Tibial nerve (tissue), 3 donors: ENCODE data around the gene SPATA6L.

Experiments
- POLR2A ChIP-seq, 2 donors: fragments of 450-650 bp; IDR thresholded peaks; one replicate each; pipeline ENCODE4 v1.6.1; 2017; ENCODE audit warnings: antibody characterized with exemption in 2 of 2, mild to moderate bottlenecking in 2 of 2, moderate library complexity in 2 of 2
- TF ChIP-seq, protein P1 (sequence below), 5 experiments: fragments of 200-600 bp in 3 of 5; fragments of 450-650 bp in 2 of 5; sonication (generic) in 3 of 5; IDR thresholded peaks; one replicate each; pipeline ENCODE4 v1.5.1; 2016 to 2019; ENCODE audit warnings: antibody characterized with exemption in 5 of 5, mild to moderate bottlenecking in 3 of 5, moderate library complexity in 2 of 5

DNA sequence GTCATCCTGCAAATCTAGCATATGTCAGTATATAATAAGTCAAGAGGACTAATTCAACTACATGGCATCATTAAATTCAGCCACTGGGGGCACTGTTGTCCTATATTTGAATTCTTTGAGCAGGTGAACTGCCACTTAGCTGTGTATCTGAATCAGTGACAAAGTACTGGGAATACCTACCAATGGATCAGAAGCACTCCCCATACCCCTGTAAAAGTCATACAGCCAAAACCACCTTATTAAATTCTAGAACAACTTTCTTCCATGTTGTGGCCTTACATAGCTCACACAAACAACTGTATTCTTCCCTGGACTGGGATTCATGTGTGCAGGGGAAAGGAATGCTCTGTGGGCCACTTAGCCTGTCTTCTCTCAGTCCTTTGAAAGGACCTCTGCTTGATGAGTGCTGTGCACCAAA lies 61.6 kb downstream of the SPATA6L start:
- TF ChIP-seq, protein P1, sequence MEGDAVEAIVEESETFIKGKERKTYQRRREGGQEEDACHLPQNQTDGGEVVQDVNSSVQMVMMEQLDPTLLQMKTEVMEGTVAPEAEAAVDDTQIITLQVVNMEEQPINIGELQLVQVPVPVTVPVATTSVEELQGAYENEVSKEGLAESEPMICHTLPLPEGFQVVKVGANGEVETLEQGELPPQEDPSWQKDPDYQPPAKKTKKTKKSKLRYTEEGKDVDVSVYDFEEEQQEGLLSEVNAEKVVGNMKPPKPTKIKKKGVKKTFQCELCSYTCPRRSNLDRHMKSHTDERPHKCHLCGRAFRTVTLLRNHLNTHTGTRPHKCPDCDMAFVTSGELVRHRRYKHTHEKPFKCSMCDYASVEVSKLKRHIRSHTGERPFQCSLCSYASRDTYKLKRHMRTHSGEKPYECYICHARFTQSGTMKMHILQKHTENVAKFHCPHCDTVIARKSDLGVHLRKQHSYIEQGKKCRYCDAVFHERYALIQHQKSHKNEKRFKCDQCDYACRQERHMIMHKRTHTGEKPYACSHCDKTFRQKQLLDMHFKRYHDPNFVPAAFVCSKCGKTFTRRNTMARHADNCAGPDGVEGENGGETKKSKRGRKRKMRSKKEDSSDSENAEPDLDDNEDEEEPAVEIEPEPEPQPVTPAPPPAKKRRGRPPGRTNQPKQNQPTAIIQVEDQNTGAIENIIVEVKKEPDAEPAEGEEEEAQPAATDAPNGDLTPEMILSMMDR (IDR thresholded peaks at IDR 0.05) = peak; percentile 54 to 70 (median 66)
- no peak for TF ChIP-seq POLR2A (IDR thresholded peaks at IDR 0.05)
